SK-N-SH (cell line): ENCODE measurements around the gene EPX. TPM values are rescaled to one million over a fixed set of nuclear protein-coding genes. Genes with fewer than 3 reads are reported as not detected.

ENCODE experiments used
- CTCF ChIA-PET: fragments of 300-600, 350-600 bp; formaldehyde crosslinking; extraction: SDS; loops from one replicate; lab custom pipeline; 2021; lab: Yijun Ruan, JAX
- POLR2A ChIA-PET: fragments of 350-600 bp; sonication (Branson Sonifier 250); formaldehyde crosslinking; extraction: SDS; loops from one replicate; lab custom pipeline; 2020; ENCODE audit warnings: antibody characterized with exemption, inconsistent platforms; lab: Yijun Ruan, JAX
- DNase-seq: peaks from one replicate; pipeline ENCODE4 v3.0.0; 2012
- H2AFZ ChIP-seq: fragments of 200-600 bp; sonication (generic); 2 replicates; pipeline ENCODE4 v1.8.1; 2016; ENCODE audit warnings: antibody characterized with exemption, mild to moderate bottlenecking, low read depth
- H3F3A ChIP-seq: fragments of 200-600 bp; sonication (generic); replicated peaks from 2 replicates; pipeline ENCODE3; 2016; ENCODE audit warnings: antibody characterized with exemption, mild to moderate bottlenecking; ENCODE audit not compliant: insufficient read depth
- H3K27ac ChIP-seq, 2 experiments: fragments of 200-500 bp in 1 of 2; fragments of 200-600 bp in 1 of 2; sonication (Bioruptor generic) in 1 of 2; sonication (generic), shearing (Covaris generic) in 1 of 2; 2 replicates each; pipeline versions ENCODE4 v1.5.1 to v1.6.1; 2014 to 2016; ENCODE audit warnings: low read depth in 2 of 2, inconsistent platforms in 1 of 2, low read length in 1 of 2, mild to moderate bottlenecking in 1 of 2, mixed read lengths in 1 of 2
- H3K27me3 ChIP-seq: fragments of 200-600 bp; sonication (generic), shearing (Covaris generic); 2 replicates; pipeline ENCODE4 v1.6.1; 2016; ENCODE audit warnings: mixed run types; ENCODE audit not compliant: insufficient read depth
- H3K36me3 ChIP-seq, 2 experiments: fragments of 200-500 bp in 1 of 2; fragments of 200-600 bp in 1 of 2; sonication (Bioruptor generic) in 1 of 2; sonication (generic) in 1 of 2; replicated peaks in 1 of 2; 2 replicates each; pipeline versions ENCODE3 to v1.5.1; 2014 to 2016; ENCODE audit warnings: low read length in 1 of 2, mild to moderate bottlenecking in 1 of 2; ENCODE audit not compliant: insufficient read depth in 2 of 2, control insufficient read depth in 1 of 2
- H3K4me1 ChIP-seq, 2 experiments: fragments of 200-500 bp in 1 of 2; fragments of 200-600 bp in 1 of 2; sonication (Bioruptor generic) in 1 of 2; sonication (generic), shearing (Covaris generic) in 1 of 2; 2 replicates each; pipeline versions ENCODE4 v1.5.1 to v1.6.1; 2014 to 2016; ENCODE audit warnings: low read depth in 1 of 2, low read length in 1 of 2, mixed run types in 1 of 2; ENCODE audit not compliant: insufficient read depth in 2 of 2, control insufficient read depth in 1 of 2
- H3K4me2 ChIP-seq: fragments of 200-600 bp; sonication (generic), shearing (Covaris generic); 2 replicates; pipeline ENCODE4 v1.6.1; 2017; ENCODE audit warnings: mixed run types
- H3K4me3 ChIP-seq, 2 experiments: fragments of 200-500 bp in 1 of 2; fragments of 200-600 bp in 1 of 2; sonication (Bioruptor generic) in 1 of 2; sonication (generic), shearing (Covaris generic) in 1 of 2; 2 replicates each; pipeline versions ENCODE4 v1.5.1 to v1.8.1; 2014 to 2016; ENCODE audit warnings: low read depth in 2 of 2, inconsistent platforms in 1 of 2, low read length in 1 of 2, mild to moderate bottlenecking in 1 of 2, mixed read lengths in 1 of 2, moderate library complexity in 1 of 2
- H3K79me2 ChIP-seq: fragments of 200-600 bp; sonication (generic); 2 replicates; pipeline ENCODE4 v1.8.1; 2017; ENCODE audit warnings: mild to moderate bottlenecking; ENCODE audit not compliant: insufficient read depth
- H3K9ac ChIP-seq: fragments of 200-600 bp; sonication (generic); 2 replicates; pipeline ENCODE4 v1.6.1; 2017; ENCODE audit warnings: mixed run types
- H3K9me2 ChIP-seq: fragments of 200-600 bp; sonication (generic); 2 replicates; pipeline ENCODE4 v1.6.1; 2017; ENCODE audit warnings: mixed run types
- H3K9me3 ChIP-seq: fragments of 200-600 bp; sonication (generic); 2 replicates; pipeline ENCODE4 v1.6.1; 2017; ENCODE audit warnings: mixed run types, mild to moderate bottlenecking, moderate library complexity
- H4K20me1 ChIP-seq: fragments of 200-600 bp; sonication (generic); 2 replicates; pipeline ENCODE4 v1.6.1; 2017; ENCODE audit warnings: mild to moderate bottlenecking, mixed run types; ENCODE audit not compliant: insufficient read depth
- CTCF ChIP-seq: fragments of 200-600 bp; sonication (generic); IDR thresholded peaks from 2 replicates; pipeline ENCODE4 v1.6.1; 2017; ENCODE audit warnings: antibody characterized with exemption, mild to moderate bottlenecking, moderate library complexity
- ELF1 ChIP-seq: IDR thresholded peaks from 2 replicates; pipeline ENCODE4 v1.4.0; 2012
- EP300 ChIP-seq, 2 experiments: IDR thresholded peaks; 2 replicates each; pipeline versions ENCODE4 v1.4.0 to v1.6.1; 2012; ENCODE audit warnings: borderline replicate concordance in 1 of 2, low read depth in 1 of 2, low read length in 1 of 2
- EZH2phosphoT487 ChIP-seq: fragments of 200-600 bp; sonication (generic); IDR thresholded peaks from 2 replicates; pipeline ENCODE4 v1.6.1; 2017; ENCODE audit warnings: low read depth, mixed run types, mild to moderate bottlenecking, antibody characterized with exemption, moderate library complexity, borderline replicate concordance
- FOXM1 ChIP-seq: IDR thresholded peaks from 2 replicates; pipeline ENCODE4 v1.4.0; 2012; ENCODE audit warnings: low read depth, mild to moderate bottlenecking
- GABPA ChIP-seq: IDR thresholded peaks from 2 replicates; pipeline ENCODE4 v1.4.0; 2012; ENCODE audit warnings: low read depth, mild to moderate bottlenecking
- GATA2 ChIP-seq: sonication (generic); formaldehyde crosslinking; IDR thresholded peaks from 2 replicates; pipeline ENCODE4 v1.5.0; 2020; ENCODE audit warnings: mild to moderate bottlenecking, missing genetic modification reagents
- JUND ChIP-seq: IDR thresholded peaks from 2 replicates; pipeline ENCODE4 v1.4.0; 2012
- MEF2A ChIP-seq: IDR thresholded peaks from 2 replicates; pipeline ENCODE4 v1.4.0; 2012; ENCODE audit warnings: low read depth, borderline replicate concordance
- NFIC ChIP-seq: IDR thresholded peaks from 2 replicates; pipeline ENCODE4 v1.4.0; 2012; ENCODE audit warnings: borderline replicate concordance
- NRF1 ChIP-seq: IDR thresholded peaks from 2 replicates; pipeline ENCODE4 v1.6.1; 2012; ENCODE audit warnings: low read depth, mild to moderate bottlenecking, low read length
- RCOR1 ChIP-seq: fragments of 150-350 bp; IDR thresholded peaks from 2 replicates; pipeline ENCODE4 v1.6.1; 2017; ENCODE audit warnings: antibody characterized with exemption, low read length
- REST ChIP-seq: IDR thresholded peaks from 2 replicates; pipeline ENCODE4 v1.6.1; 2012; ENCODE audit warnings: mild to moderate bottlenecking, low read depth, low read length, moderate library complexity
- SIN3A ChIP-seq: IDR thresholded peaks from 2 replicates; pipeline ENCODE4 v1.6.1; 2012; ENCODE audit warnings: low read depth, mild to moderate bottlenecking, low read length, moderate library complexity, borderline replicate concordance
- SMC3 ChIP-seq: IDR thresholded peaks from 2 replicates; pipeline ENCODE4 v1.6.1; 2012; ENCODE audit warnings: low read depth, low read length, improper control_type of control experiment
- TAF1 ChIP-seq: IDR thresholded peaks from 2 replicates; pipeline ENCODE4 v1.6.1; 2012; ENCODE audit warnings: low read depth, mild to moderate bottlenecking, low read length, moderate library complexity, borderline replicate concordance
- TCF12 ChIP-seq: IDR thresholded peaks from 2 replicates; pipeline ENCODE4 v1.4.0; 2012
- TEAD4 ChIP-seq: IDR thresholded peaks from 2 replicates; pipeline ENCODE4 v1.4.0; 2012; ENCODE audit warnings: mild to moderate bottlenecking, borderline replicate concordance; ENCODE audit not compliant: insufficient read depth
- YY1 ChIP-seq: IDR thresholded peaks from 2 replicates; pipeline ENCODE4 v1.4.0; 2012; ENCODE audit warnings: low read depth, mild to moderate bottlenecking
- WGBS: methylation state at CpG from one replicate; pipeline ENCODE4 v1.1.6; 2017; ENCODE audit warnings: low lambda C conversion rate; 5-methylcytosine and 5-hydroxymethylcytosine counted together
- polyA plus RNA-seq, 3 experiments: library from polyadenylated mRNA; depleted of rRNA; stranded (reverse); fragments of >200 nt; gene quantifications; 2 replicates each; pipeline ENCODE4 v1.2.3, GENCODE V29; 2012
- TF ChIP-seq, protein P1 (sequence below): fragments of 150-350 bp; IDR thresholded peaks from 2 replicates; pipeline ENCODE4 v1.6.1; 2016; ENCODE audit warnings: mild to moderate bottlenecking, low read depth, low read length
- TF ChIP-seq, protein P2 (sequence below): IDR thresholded peaks from 2 replicates; pipeline ENCODE4 v1.4.0; 2012; ENCODE audit warnings: low read depth

Gene EPX
- polyA plus RNA-seq, 1 of the 3 experiments (the other 2 are of a cell fraction): 0.02 TPM

- H3F3A ChIP-seq: no peaks in the 10 kb centered on the region
- no peak overlapping the region for H3K4me2 ChIP-seq
- H3K27ac ChIP-seq: no peak overlapping the region
- H3K9me3 ChIP-seq: peaks cover 21% of the 10 kb centered on the region; the same call in 1 of the 2 replicates
- H3K79me2 ChIP-seq: no peaks in the 10 kb centered on the region
- DNase-seq: no peak
- no peak overlapping the region for H3K9ac ChIP-seq
- 15% methylated on average over 3 of the region's 3 CpGs for WGBS
- CTCF ChIA-PET: interaction anchor here (1.1 kb wide), 1 partner anchor 101 kb away, joined by 3 read pairs; no protein-coding TSS in a partner anchor
- H3K36me3 ChIP-seq: no peaks in the 10 kb centered on the region
- peaks cover 33% of the 10 kb centered on the region; the same call in 1 of the 2 replicates for H3K27me3 ChIP-seq
- POLR2A ChIA-PET: no interaction called here
- no peak overlapping the region for H3K4me3 ChIP-seq
- no peaks in the 10 kb centered on the region for H3K9me2 ChIP-seq
- H4K20me1 ChIP-seq: no peaks in the 10 kb centered on the region
- H3K4me1 ChIP-seq: no peaks in the 10 kb centered on the region
- no peak overlapping the region for H2AFZ ChIP-seq
- TF ChIP-seq SIN3A (no peak), ELF1 (no peak), YY1 (no peak), TCF12 (no peak), GABPA (no peak), MEF2A (no peak), FOXM1 (no peak), TAF1 (no peak), TEAD4 (no peak), EZH2phosphoT487 (no peak), RCOR1 (no peak), JUND (no peak), NRF1 (no peak)
- TF ChIP-seq, protein P1, sequence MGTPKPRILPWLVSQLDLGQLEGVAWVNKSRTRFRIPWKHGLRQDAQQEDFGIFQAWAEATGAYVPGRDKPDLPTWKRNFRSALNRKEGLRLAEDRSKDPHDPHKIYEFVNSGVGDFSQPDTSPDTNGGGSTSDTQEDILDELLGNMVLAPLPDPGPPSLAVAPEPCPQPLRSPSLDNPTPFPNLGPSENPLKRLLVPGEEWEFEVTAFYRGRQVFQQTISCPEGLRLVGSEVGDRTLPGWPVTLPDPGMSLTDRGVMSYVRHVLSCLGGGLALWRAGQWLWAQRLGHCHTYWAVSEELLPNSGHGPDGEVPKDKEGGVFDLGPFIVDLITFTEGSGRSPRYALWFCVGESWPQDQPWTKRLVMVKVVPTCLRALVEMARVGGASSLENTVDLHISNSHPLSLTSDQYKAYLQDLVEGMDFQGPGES: no peak
- TF ChIP-seq, all 33 proteins: peak for 0
These were observed 43.9 kb upstream of the EPX start for GRCh38 chr17:58148609-58149008.

- POLR2A ChIA-PET: no interaction called here
- TF ChIP-seq SMC3 (no peak), TAF1 (no peak), EP300 (IDR thresholded peaks at IDR 0.05; ENCODE audit: borderline replicate concordance in 1 of 2, low read depth in 1 of 2, low read length in 1 of 2) (no peak), FOXM1 (no peak), NFIC (no peak), SIN3A (no peak), GATA2 (CRISPR knock-in tag) (no peak), RCOR1 (no peak), REST (no peak), CTCF (no peak)
- TF ChIP-seq, protein P1: no peak
- TF ChIP-seq, protein P2, sequence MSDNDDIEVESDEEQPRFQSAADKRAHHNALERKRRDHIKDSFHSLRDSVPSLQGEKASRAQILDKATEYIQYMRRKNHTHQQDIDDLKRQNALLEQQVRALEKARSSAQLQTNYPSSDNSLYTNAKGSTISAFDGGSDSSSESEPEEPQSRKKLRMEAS: no peak
These were observed 42.1 kb upstream of the EPX start for GRCh38 chr17:58150394-58150793.

More at GRCh38 chr17:58150394-58150793, 42.1 kb upstream of the EPX start:
- Histone ChIP-seq H3K4me1 (no peaks in the 10 kb centered on the region), H4K20me1 (no peaks in the 10 kb centered on the region), H2AFZ (no peak overlapping the region), H3K9ac (no peak overlapping the region), H3K79me2 (no peaks in the 10 kb centered on the region), H3K4me3 (no peak overlapping the region), H3K36me3 (no peaks in the 10 kb centered on the region), H3K27me3 (peaks cover 45% of the 10 kb centered on the region; the same call in 1 of the 2 replicates), H3F3A (no peaks in the 10 kb centered on the region), H3K9me2 (no peaks in the 10 kb centered on the region), H3K9me3 (peaks cover 16% of the 10 kb centered on the region; the same call in 1 of the 2 replicates), H3K27ac (no peak overlapping the region), H3K4me2 (no peak overlapping the region)
- CTCF ChIA-PET: interaction anchor here (0.9 to 1.3 kb wide), 3 partner anchors 12 to 22 kb away, joined by 4 read pairs; no protein-coding TSS in a partner anchor
- 10% methylated on average over 6 of the region's 6 CpGs for WGBS
- DNase-seq: no peak
